Suprapubic skin (tissue), 3 donors: ENCODE results near the gene PSMG1.

Source experiments
- EP300 ChIP-seq: sonication (generic); formaldehyde crosslinking; IDR thresholded peaks from one replicate; pipeline ENCODE4 v1.6.1; 2017; ENCODE audit warnings: antibody characterized with exemption
- TF ChIP-seq, protein P1 (sequence below), 2 donors: fragments of 200-600 bp in 1 of 2; fragments of 450-650 bp in 1 of 2; sonication (generic) in 1 of 2; IDR thresholded peaks; one replicate each; pipeline ENCODE4 v1.5.1; 2016 to 2019; ENCODE audit warnings: antibody characterized with exemption in 2 of 2, mild to moderate bottlenecking in 1 of 2, moderate library complexity in 1 of 2

DNA sequence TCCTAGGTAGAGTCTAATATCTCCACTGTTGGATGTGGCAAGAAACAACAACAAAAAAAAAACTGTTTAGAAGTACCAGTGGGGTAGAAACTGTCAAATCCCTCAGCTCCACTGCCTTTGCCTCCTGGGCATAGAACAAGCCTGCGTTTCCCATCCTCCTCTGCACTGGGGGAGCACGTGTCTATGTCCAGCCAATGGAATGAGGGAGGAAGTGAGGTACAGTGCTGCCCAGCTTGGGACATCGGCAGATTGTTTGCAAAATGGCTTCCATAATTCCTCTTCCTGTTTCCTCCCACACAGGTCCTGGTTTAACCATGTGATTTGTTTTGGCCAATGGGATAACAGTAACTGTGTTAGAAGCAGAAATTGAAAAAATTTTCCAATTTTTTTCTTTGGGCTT, 39.1 kb downstream of the PSMG1 start:
- TF ChIP-seq, protein P1, sequence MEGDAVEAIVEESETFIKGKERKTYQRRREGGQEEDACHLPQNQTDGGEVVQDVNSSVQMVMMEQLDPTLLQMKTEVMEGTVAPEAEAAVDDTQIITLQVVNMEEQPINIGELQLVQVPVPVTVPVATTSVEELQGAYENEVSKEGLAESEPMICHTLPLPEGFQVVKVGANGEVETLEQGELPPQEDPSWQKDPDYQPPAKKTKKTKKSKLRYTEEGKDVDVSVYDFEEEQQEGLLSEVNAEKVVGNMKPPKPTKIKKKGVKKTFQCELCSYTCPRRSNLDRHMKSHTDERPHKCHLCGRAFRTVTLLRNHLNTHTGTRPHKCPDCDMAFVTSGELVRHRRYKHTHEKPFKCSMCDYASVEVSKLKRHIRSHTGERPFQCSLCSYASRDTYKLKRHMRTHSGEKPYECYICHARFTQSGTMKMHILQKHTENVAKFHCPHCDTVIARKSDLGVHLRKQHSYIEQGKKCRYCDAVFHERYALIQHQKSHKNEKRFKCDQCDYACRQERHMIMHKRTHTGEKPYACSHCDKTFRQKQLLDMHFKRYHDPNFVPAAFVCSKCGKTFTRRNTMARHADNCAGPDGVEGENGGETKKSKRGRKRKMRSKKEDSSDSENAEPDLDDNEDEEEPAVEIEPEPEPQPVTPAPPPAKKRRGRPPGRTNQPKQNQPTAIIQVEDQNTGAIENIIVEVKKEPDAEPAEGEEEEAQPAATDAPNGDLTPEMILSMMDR (IDR thresholded peaks at IDR 0.05): no peak
- TF ChIP-seq EP300: no peak
